GM12878 (cell line): ENCODE results near the gene SPR. TPM values are rescaled to one million over a fixed set of nuclear protein-coding genes. Genes with fewer than 3 reads are reported as not detected.

Source experiments
- BCLAF1 ChIP-seq: fragments of 450-650 bp; IDR thresholded peaks from 2 replicates; pipeline ENCODE4 v1.6.1; 2017; ENCODE audit warnings: antibody characterized with exemption, mild to moderate bottlenecking, moderate library complexity
- BHLHE40 ChIP-seq, 2 experiments: fragments of 450-650 bp in 1 of 2; IDR thresholded peaks; 2 replicates each; pipeline ENCODE4 v1.6.1; 2011 to 2017; ENCODE audit warnings: low read depth in 2 of 2, borderline replicate concordance in 1 of 2, improper control_type of control experiment in 1 of 2, low read length in 1 of 2, mild to moderate bottlenecking in 1 of 2
- CBFB ChIP-seq: IDR thresholded peaks from 2 replicates; pipeline ENCODE4 v1.6.1; 2016; ENCODE audit warnings: antibody characterized with exemption, low read depth
- CREB1 ChIP-seq: IDR thresholded peaks from 2 replicates; pipeline ENCODE4 v1.6.1; 2012; ENCODE audit warnings: low read depth, mild to moderate bottlenecking, inconsistent platforms
- EGR1 ChIP-seq, 2 experiments: IDR thresholded peaks; 1 replicate in 1 of 2; 2 replicates in 1 of 2; pipeline ENCODE4 v1.6.1; 2011 to 2012; ENCODE audit warnings: low read depth in 2 of 2, low read length in 2 of 2, borderline replicate concordance in 1 of 2, mild to moderate bottlenecking in 1 of 2, moderate library complexity in 1 of 2
- ETV6 ChIP-seq, 2 experiments: fragments of 450-650 bp in 1 of 2; IDR thresholded peaks in 1 of 2; conservative IDR thresholded peaks in 1 of 2; 2 replicates each; pipeline ENCODE4 v1.6.1; 2014; ENCODE audit warnings: antibody characterized with exemption in 1 of 2, borderline replicate concordance in 1 of 2, low read depth in 1 of 2, mild to moderate bottlenecking in 1 of 2, moderate library complexity in 1 of 2
- GATAD2B ChIP-seq: fragments of 450-650 bp; conservative IDR thresholded peaks from 2 replicates; pipeline ENCODE4 v1.6.1; 2017; ENCODE audit warnings: low read depth, mild to moderate bottlenecking, moderate library complexity
- IKZF1 ChIP-seq: fragments of 450-650 bp; conservative IDR thresholded peaks from 2 replicates; pipeline ENCODE4 v1.6.1; 2017; ENCODE audit warnings: antibody characterized with exemption, mild to moderate bottlenecking
- IKZF2 ChIP-seq, 2 experiments: fragments of 450-650 bp; IDR thresholded peaks; 2 replicates each; pipeline ENCODE4 v1.6.1; 2017; ENCODE audit warnings: mild to moderate bottlenecking in 2 of 2, moderate library complexity in 2 of 2
- JUNB ChIP-seq: IDR thresholded peaks from 2 replicates; pipeline ENCODE4 v1.6.1; 2016; ENCODE audit warnings: antibody characterized with exemption, mild to moderate bottlenecking
- NFYB ChIP-seq: IDR thresholded peaks from 2 replicates; pipeline ENCODE4 v1.6.1; 2011; ENCODE audit warnings: low read depth, mild to moderate bottlenecking, low read length, improper control_type of control experiment, moderate library complexity; ENCODE audit not compliant: insufficient read depth
- PAX5 ChIP-seq: IDR thresholded peaks from 2 replicates; pipeline ENCODE4 v1.6.1; 2011; ENCODE audit warnings: low read depth, low read length, borderline replicate concordance
- PAX8 ChIP-seq: fragments of 450-650 bp; IDR thresholded peaks from 2 replicates; pipeline ENCODE4 v1.6.1; 2017; ENCODE audit warnings: mild to moderate bottlenecking, moderate library complexity
- POU2F2 ChIP-seq: IDR thresholded peaks from 3 replicates; pipeline ENCODE4 v1.6.1; 2011; ENCODE audit warnings: low read depth, mild to moderate bottlenecking, low read length, borderline replicate concordance
- RELA ChIP-seq: fragments of 450-650 bp; IDR thresholded peaks from 2 replicates; pipeline ENCODE4 v1.8.0; 2014; ENCODE audit warnings: borderline replicate concordance; ENCODE audit not compliant: partially characterized antibody
- RELB ChIP-seq: fragments of 450-650 bp; IDR thresholded peaks from 2 replicates; pipeline ENCODE4 v1.6.1; 2017; ENCODE audit warnings: low read depth, mild to moderate bottlenecking, moderate library complexity
- SMC3 ChIP-seq: IDR thresholded peaks from 2 replicates; pipeline ENCODE4 v1.6.1; 2011; ENCODE audit warnings: low read length, improper control_type of control experiment, borderline replicate concordance
- WRNIP1 ChIP-seq: IDR thresholded peaks from 2 replicates; pipeline ENCODE4 v1.6.1; 2011; ENCODE audit warnings: low read depth, low read length, improper control_type of control experiment, borderline replicate concordance
- ZNF622 ChIP-seq: fragments of 450-650 bp; IDR thresholded peaks from 2 replicates; pipeline ENCODE4 v1.6.1; 2017; ENCODE audit warnings: mild to moderate bottlenecking, inconsistent platforms
- ZZZ3 ChIP-seq: IDR thresholded peaks from 2 replicates; pipeline ENCODE4 v1.6.1; 2011; ENCODE audit warnings: low read depth; ENCODE audit not compliant: control insufficient read depth, insufficient read length
- polyA plus RNA-seq, 11 experiments: library from polyadenylated mRNA; depleted of rRNA in 4 of 11; unstranded in 6 of 11; stranded (reverse) in 5 of 11; fragments of >200 nt; fragmentation: Nextera tagmentation in 4 of 11; fragmentation: Illumina TruSeq in 1 of 11; extraction: Ambion mirVana in 4 of 11; extraction: Trizol in 1 of 11; gene quantifications; 1 replicate in 1 of 11; 2 replicates in 10 of 11; pipeline versions ENCODE4 v1.2.1 to v1.2.3, GENCODE V29; 2011 to 2016; ENCODE audit warnings: inconsistent platforms in 2 of 11, missing spikeins in 2 of 11, low read depth in 1 of 11
- total RNA-seq, 4 experiments: library from RNA; depleted of rRNA in 3 of 4; stranded (reverse); fragments of >200 nt in 3 of 4; fragmentation: Illumina TruSeq in 1 of 4; extraction: Trizol in 1 of 4; gene quantifications; 2 replicates each; pipeline versions ENCODE4 v1.2.1 to v1.2.3, GENCODE V29; 2013 to 2021
- TF ChIP-seq, protein P1 (sequence below): fragments of 150-350 bp; IDR thresholded peaks from 2 replicates; pipeline ENCODE4 v1.6.1; 2014; ENCODE audit warnings: mild to moderate bottlenecking, low read depth, low read length
- TF ChIP-seq, protein P2 (sequence below): IDR thresholded peaks from 2 replicates; pipeline ENCODE4 v1.6.1; 2012; ENCODE audit warnings: low read depth, low read length, improper control_type of control experiment
- TF ChIP-seq, protein P3 (sequence below): IDR thresholded peaks from 2 replicates; pipeline ENCODE4 v1.6.1; 2011; ENCODE audit warnings: mild to moderate bottlenecking, low read depth, low read length, moderate library complexity; ENCODE audit not compliant: insufficient replicate concordance

SPR gene
- total and polyA plus RNA-seq, 10 of the 15 experiments (the other 5 are each of a cell fraction or from before 2014, with no cell fraction given): 0.68 to 7.8 (median 2.5) TPM

- TF ChIP-seq RELA: no peak
- TF ChIP-seq CREB1: no peak
- TF ChIP-seq, protein P1, sequence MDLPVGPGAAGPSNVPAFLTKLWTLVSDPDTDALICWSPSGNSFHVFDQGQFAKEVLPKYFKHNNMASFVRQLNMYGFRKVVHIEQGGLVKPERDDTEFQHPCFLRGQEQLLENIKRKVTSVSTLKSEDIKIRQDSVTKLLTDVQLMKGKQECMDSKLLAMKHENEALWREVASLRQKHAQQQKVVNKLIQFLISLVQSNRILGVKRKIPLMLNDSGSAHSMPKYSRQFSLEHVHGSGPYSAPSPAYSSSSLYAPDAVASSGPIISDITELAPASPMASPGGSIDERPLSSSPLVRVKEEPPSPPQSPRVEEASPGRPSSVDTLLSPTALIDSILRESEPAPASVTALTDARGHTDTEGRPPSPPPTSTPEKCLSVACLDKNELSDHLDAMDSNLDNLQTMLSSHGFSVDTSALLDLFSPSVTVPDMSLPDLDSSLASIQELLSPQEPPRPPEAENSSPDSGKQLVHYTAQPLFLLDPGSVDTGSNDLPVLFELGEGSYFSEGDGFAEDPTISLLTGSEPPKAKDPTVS: 0 out of 2 replicates have a peak, but pooled peaks have one; percentile 55
- TF ChIP-seq JUNB: no peak
- no peak for TF ChIP-seq WRNIP1
- no peak for TF ChIP-seq ZZZ3
- TF ChIP-seq GATAD2B: no peak; the same call in 1 of the 2 replicates
- TF ChIP-seq, protein P2, sequence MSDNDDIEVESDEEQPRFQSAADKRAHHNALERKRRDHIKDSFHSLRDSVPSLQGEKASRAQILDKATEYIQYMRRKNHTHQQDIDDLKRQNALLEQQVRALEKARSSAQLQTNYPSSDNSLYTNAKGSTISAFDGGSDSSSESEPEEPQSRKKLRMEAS: no peak
- TF ChIP-seq NFYB: no peak
- no peak for TF ChIP-seq BCLAF1
- TF ChIP-seq ETV6 (conservative IDR thresholded peaks at IDR 0.05 in 1 of 2, IDR thresholded peaks at IDR 0.05 in 1 of 2; ENCODE audit: borderline replicate concordance in 1 of 2, low read depth in 1 of 2): no peak
- TF ChIP-seq IKZF2 (IDR thresholded peaks at IDR 0.05): peak; percentile 63 to 77
- TF ChIP-seq PAX5: no peak
- TF ChIP-seq IKZF1: peak; percentile 79
- TF ChIP-seq, protein P3, sequence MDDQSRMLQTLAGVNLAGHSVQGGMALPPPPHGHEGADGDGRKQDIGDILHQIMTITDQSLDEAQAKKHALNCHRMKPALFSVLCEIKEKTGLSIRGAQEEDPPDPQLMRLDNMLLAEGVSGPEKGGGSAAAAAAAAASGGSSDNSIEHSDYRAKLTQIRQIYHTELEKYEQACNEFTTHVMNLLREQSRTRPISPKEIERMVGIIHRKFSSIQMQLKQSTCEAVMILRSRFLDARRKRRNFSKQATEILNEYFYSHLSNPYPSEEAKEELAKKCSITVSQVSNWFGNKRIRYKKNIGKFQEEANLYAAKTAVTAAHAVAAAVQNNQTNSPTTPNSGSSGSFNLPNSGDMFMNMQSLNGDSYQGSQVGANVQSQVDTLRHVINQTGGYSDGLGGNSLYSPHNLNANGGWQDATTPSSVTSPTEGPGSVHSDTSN: no peak
- TF ChIP-seq RELB: peak; percentile 47; the same call in 1 of the 2 replicates
- TF ChIP-seq PAX8: no peak
- TF ChIP-seq POU2F2: no peak
- TF ChIP-seq SMC3: peak; percentile 45; the same call in 1 of the 2 replicates
- TF ChIP-seq CBFB: no peak
- TF ChIP-seq EGR1 (IDR thresholded peaks at IDR 0.05; ENCODE audit: borderline replicate concordance in 1 of 2, low read depth in 2 of 2, low read length in 2 of 2): no peak
- no peak for TF ChIP-seq ZNF622
- TF ChIP-seq BHLHE40 (IDR thresholded peaks at IDR 0.05; ENCODE audit: borderline replicate concordance in 1 of 2, low read depth in 2 of 2, low read length in 1 of 2): no peak
Observed at GRCh38 chr2:72887740-72888437, 681 bp downstream of the SPR start (continued).
